Stimulated activated CD4-positive, alpha-beta T cell treated with anti-CD3 and anti-CD28 coated beads, Interleukin-4, amount 100 ng/mL, for 1 hour (primary cell): ENCODE data around the gene RPL14.
"Not testable (repeated sequence)": the region's sequence is repeated elsewhere in the genome, so short reads cannot be mapped to it uniquely, and the experiment has no call there.

ENCODE experiments used
- DNase-seq: peaks from one replicate; pipeline ENCODE4 v3.0.0-alpha.2; 2020

Gene RPL14

DNA sequence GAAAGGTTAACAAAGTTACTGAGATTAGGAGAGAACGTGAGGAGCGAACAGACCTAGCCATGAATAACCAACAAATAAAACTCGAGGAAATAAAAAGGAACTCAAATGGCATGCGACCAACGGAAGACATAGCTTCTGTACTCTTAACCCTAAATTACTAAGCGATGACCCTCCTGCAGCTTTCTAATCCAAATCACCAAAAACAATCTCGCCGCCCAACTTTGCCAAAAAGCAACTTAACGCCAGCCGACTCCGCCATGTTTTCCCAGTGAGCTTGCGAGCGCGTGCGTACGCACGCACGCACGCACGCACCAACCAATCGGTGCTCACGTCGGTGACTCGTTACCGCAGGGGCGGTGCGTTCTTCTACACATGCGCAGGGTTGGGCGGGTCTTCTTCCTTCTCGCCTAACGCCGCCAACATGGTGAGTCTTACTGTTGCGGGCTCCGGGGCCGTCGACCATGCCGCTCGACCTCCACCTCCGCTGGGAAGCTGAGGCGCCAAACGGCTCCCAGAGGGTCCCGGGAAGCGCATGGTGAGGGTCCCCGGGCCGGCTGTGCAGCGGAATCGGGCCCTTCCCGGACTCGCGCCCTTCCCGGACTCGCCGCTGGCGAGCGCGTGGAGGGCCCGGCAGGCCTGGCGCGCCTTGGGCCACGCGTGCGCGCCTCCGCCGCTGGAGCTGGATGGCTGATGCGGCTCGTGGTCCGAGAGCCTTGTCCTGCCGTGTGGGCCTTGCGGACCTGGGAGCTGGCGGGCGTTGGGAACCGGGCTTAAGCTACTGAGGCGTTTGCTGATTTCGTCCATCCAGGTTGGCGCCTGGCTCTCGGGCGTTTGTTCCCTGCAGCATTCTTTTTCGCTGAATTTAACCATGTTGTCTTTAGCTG is at the start of gene RPL14:
RPL14 (plus strand) TSS at position 400 of the 884 bp plus-strand sequence; CDS start at position 533, 133 bp downstream.
- peak; percentile 95 for DNase-seq

DNA sequence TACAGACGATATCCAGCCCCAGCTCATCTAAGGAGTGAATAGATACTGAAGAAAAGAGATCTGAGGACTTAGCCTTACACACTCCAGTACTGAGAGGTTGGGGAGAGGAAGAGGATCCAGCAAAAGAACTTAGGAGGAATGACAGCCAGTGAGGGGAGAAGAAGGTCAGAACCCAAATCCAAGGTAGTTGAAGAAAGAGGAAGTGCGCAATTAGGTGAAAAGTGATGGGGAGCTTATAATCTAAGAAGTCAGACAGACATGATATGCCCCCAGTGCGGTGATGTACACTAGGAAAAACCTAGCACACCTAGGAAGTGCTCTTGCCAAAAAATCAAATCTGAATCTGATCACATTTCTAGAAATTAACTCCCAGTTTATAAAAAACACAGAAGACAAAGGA is 49.5 kb upstream of the RPL14 start:
- no peak for DNase-seq

GRCh38 chr3:40414270-40414669 is 42.9 kb upstream of the RPL14 start:
- no peak for DNase-seq

GRCh38 chr3:40417845-40418543 is 39.1 kb upstream of the RPL14 start:
- no peak for DNase-seq

DNA sequence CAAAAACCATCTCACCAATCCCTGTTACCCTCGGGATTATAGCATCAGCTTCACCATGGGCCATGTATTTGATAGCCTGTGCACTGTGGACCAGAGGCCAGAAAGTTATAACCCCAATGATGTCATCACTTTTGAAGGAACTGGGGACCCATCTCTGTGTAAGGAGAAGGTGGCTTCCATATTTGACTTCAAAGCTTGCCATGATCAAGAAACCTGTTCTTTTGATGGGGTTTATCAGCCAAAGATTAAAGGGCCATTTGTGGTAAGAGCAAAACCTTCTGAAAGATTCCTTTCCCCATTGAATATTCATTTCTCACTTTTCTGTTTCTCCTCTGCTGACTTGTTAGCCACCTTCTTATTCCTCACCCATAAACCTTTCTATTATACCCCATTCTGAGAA is 34.3 kb upstream of the RPL14 start:
- DNase-seq = no peak

DNA sequence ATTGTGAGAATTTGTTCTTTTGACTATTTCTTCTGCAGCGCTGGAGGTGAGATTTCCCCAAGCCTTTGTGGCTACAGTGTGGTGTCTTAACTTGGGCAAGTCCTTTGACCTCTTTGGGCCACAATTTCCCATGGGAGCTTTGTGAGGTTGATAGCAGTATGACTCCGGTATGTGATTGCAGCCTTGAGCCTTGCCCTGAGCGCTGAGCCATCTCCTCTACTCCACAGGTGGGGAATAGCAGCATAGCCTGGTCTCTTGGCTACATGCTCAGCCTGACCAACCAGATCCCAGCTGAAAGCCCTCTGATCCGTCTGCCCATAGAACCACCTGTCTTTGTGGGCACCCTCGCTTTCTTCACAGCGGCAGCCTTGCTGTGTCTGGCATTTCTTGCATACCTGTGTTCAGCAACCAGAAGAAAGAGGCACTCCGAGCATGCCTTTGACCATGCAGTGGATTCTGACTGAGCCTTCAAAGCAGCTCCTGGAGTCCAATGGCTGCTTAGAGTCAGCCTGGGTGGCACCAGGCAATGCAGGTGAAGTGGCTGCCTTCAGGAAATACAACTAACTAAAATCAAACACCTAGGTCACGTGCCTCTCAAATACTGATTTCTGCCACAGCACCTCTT is 30.0 kb upstream of the RPL14 start:
- no peak for DNase-seq

- DNase-seq = no peak
Measured at GRCh38 chr3:40432793-40433192, 24.3 kb upstream of the RPL14 start.

- no peak for DNase-seq
Measured at GRCh38 chr3:40437889-40438288, 19.2 kb upstream of the RPL14 start.

GRCh38 chr3:40445062-40445461 is 12.1 kb upstream of the RPL14 start:
- no peak for DNase-seq

DNA sequence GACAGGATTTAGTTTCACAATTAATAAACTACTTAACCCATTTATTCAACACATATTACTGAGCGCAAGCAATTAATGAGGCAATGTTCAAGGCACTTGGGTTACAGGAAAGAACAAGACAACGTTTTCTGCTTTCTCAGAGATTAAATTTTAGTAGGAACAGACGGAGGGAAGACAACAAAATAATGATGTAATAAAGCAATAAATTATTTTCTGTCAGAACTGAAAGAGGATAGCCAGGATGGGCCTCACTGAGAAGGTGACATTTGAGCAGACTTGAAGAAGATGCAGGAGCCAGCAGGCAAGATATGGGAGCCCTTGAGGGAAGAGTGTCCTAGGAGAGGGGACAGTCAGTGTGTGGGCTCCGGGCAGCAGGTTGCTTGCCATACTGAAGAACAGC is 11.3 kb upstream of the RPL14 start:
- no peak for DNase-seq

DNA sequence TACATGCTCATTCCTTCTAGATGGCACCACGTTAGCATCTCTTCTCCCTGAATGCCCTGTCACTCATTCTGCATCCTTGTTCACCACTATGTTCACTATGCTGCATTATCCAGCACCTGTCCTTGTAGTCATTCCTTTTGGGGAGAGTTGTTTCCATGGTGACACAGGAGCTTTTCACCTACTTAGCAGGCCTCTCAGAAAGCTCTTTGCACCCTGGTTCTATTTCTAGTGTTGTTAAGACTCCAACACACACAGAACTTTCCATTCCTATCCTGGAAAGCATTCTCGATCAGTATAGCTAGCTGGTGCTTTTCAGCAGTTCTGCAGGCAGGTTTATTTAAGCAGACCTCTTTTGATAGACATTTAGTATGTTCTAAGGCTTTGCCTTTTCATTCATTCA is 6.7 kb upstream of the RPL14 start:
- DNase-seq = no peak

GRCh38 chr3:40451551-40451950 is 5.6 kb upstream of the RPL14 start:
- no peak for DNase-seq

GRCh38 chr3:40452057-40452456 is 5.1 kb upstream of the RPL14 start:
- DNase-seq = no peak

GRCh38 chr3:40452562-40452875 is 4.6 kb upstream of the RPL14 start:
- DNase-seq = no peak

GRCh38 chr3:40452876-40453730 is 4.0 kb upstream of the RPL14 start:
- DNase-seq = peak; percentile 94

- DNase-seq = no peak
Measured at GRCh38 chr3:40453933-40454332, 3.2 kb upstream of the RPL14 start.

DNA sequence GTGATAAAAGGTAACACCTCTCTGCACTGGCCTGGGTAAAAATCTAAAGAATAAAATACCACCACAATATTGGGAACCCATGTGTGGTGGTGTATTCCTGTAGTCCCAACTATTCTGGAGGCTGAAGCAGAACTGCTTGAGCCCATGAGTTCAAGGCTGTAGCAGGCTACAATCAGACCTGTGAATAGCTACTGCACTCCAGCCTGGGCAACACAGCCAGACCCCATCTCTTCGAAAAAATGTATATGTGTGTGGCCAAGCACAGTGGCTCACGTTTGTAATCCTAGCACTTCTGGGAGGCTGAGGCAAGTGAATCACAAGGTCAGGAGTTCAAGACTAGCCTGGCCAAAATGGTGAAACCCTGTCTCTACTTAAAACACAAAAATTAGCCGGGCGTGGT is 1.8 kb upstream of the RPL14 start:
- no peak for DNase-seq

DNA sequence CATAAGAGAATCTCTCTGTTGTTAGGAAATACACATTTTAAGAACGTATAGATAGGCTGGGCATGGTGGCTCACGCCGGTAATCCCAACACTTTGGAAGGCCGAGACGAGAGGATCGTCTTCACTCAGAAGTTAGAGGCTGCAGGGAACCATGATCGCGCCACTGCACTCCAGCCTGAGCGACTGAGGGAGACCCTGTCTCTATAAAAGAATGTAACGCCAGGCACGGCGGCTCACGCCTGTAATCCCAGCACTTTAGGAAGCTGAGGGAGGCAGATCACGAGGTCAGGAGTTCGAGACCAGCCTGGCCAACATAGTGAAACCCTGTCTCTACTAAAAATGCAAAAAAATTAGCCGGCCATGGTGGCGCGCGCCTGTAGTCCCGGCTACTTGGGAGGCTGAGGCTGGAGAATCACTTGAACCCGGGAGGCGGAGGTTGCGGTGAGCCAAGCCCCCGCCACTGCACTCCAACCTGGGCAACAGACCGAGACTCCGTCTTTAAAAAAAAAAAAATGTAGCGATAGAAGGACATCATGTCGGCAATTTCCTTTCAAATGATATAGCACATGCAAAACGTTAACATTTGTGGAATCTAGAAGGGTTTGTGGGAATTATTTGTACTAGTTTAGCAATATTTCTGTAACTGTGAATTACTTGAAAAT is 730 bp upstream of the RPL14 start:
- no peak for DNase-seq

GRCh38 chr3:40458473-40458872 is 1.3 kb downstream of the RPL14 start:
- DNase-seq = no peak

DNA sequence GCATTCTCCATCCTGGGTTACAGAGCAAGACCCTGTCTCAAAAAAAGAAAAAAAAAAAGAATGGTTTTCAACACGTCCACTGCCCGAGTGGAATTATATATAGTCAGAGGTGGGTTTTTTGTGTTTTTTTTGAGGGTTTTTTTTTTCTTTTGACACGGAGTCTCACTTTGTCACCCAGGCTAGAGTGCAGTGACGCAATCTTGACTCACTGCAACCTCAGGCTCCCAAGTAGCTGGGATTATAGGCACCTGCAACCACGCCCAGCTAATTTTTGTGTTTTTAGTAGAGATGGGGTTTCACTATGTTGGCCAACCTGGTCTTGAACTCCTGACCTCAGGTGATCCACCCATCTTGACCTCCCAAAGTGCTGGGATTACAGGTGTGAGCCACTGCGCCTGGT is 3.3 kb downstream of the RPL14 start:
- DNase-seq = not testable (repeated sequence)

GRCh38 chr3:40461161-40461560 is 4.0 kb downstream of the RPL14 start:
- no peak for DNase-seq

- DNase-seq = not testable (repeated sequence)
Measured at GRCh38 chr3:40462838-40463237, 5.7 kb downstream of the RPL14 start.
